SU-DHL-6 (cell line): ENCODE data around the gene LYZL1.

ENCODE experiments used
- CTCF ChIP-seq: fragments of 200-600 bp; sonication (generic); IDR thresholded peaks from one replicate; pipeline ENCODE4 v1.5.1; 2017; ENCODE audit warnings: antibody characterized with exemption, mild to moderate bottlenecking, low read length, moderate library complexity; ENCODE audit not compliant: insufficient read depth, poor library complexity, severe bottlenecking
- EZH2phosphoT487 ChIP-seq: fragments of 200-600 bp; sonication (generic), shearing (Covaris generic); conservative IDR thresholded peaks from 2 replicates; pipeline ENCODE4 v1.6.1; 2018; ENCODE audit warnings: mild to moderate bottlenecking, antibody characterized with exemption, low read length, moderate library complexity, mixed read lengths

- TF ChIP-seq CTCF (no peak), EZH2phosphoT487 (no peak)
Measured at GRCh38 chr10:29243066-29243465, 45.8 kb upstream of the LYZL1 start.
